Ascending aorta (tissue), 2 donors: ENCODE measurements around the gene S100A11. TPM values are rescaled to one million over a fixed set of nuclear protein-coding genes. Genes with fewer than 3 reads are reported as not detected.

Experiments used
- DNase-seq, 2 donors: peaks; one replicate each; pipeline ENCODE4 v3.0.0-alpha.2; 2019; ENCODE audit warnings: low spot score in 2 of 2
- H3K27ac ChIP-seq, 2 donors: fragments of 200-600 bp; sonication (generic); one replicate each; pipeline ENCODE4 v1.5.1; 2016 to 2017; ENCODE audit warnings: mild to moderate bottlenecking in 1 of 2
- H3K27me3 ChIP-seq: fragments of 200-600 bp; sonication (generic); one replicate; pipeline ENCODE4 v1.5.1; 2017
- H3K36me3 ChIP-seq, 2 donors: fragments of 200-600 bp; sonication (generic); one replicate each; pipeline ENCODE4 v1.5.1; 2016
- H3K4me1 ChIP-seq, 2 donors: fragments of 200-600 bp; sonication (generic); one replicate each; pipeline ENCODE4 v1.5.1; 2016 to 2017; ENCODE audit warnings: mild to moderate bottlenecking in 1 of 2
- H3K4me3 ChIP-seq, 2 donors: fragments of 200-600 bp; sonication (generic); one replicate each; pipeline ENCODE4 v1.5.1; 2016 to 2017; ENCODE audit warnings: mild to moderate bottlenecking in 1 of 2
- H3K9me3 ChIP-seq, 2 donors: fragments of 200-600 bp; sonication (generic); one replicate each; pipeline ENCODE4 v1.5.1; 2016
- intact Hi-C: fragments of 100-400 bp; cut with DNase I; formaldehyde crosslinking; loops from one replicate; pipeline ENCODE4 v1.15.1; 2023
- total RNA-seq: library from RNA; depleted of rRNA; stranded (reverse); fragments of >200 nt; gene quantifications from one replicate; pipeline ENCODE4 v1.1.0, GENCODE V29; 2016
- TF ChIP-seq, protein P1 (sequence below), 3 experiments: fragments of 200-600 bp in 2 of 3; fragments of 450-650 bp in 1 of 3; sonication (generic) in 2 of 3; IDR thresholded peaks; one replicate each; pipeline ENCODE4 v1.5.1; 2016 to 2019; ENCODE audit warnings: antibody characterized with exemption in 3 of 3, mild to moderate bottlenecking in 1 of 3, moderate library complexity in 1 of 3

The S100A11 gene
- total RNA-seq, 1 donor from 2014 or later = 442 TPM

DNA sequence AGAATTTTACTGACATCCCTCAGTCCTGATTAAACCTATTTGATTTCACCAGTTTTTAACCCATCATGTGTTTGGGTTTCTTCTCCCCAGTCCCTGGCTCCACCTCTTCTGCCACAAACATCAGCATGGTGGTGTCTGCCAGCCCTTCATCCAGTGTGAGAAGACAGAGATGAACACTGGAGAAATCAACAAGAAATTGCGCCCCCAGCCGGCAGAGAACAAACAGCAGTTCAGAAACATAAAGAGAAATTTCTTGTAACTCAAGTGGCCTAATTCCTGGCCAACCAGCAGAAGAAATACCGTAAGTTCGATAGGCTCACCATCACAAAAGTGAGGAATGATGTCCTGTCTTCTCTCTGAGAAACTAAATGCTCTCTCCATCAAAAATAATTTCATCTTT is 18.3 kb downstream of the S100A11 start:
- H3K27me3 ChIP-seq = no peaks in the 10 kb centered on the region

DNA sequence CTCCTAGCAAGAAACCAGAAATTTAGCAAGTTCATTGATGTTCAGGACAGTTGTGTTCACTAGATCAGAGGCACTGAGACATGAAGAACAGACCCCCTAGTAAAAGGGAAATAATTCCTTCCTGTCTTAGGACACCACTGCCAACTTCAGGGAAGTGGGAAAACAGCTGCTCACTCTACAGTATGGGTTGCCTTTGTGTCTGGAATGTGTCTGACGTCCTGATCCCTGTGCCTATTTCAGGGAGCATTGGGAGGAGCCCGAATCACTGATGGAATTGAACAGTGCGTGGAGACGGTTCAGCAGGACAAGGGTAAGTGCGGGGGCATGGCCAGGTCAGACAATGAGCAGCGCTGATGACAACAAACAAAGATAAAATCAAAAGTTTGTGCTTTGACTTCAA is 21.0 kb downstream of the S100A11 start:
- H3K27ac ChIP-seq = no peak overlapping the region
- DNase-seq = no peak
- no peaks in the 10 kb centered on the region for H3K27me3 ChIP-seq
- no peaks in the 10 kb centered on the region for H3K4me1 ChIP-seq
- intact Hi-C loops = no loop called here
- no peaks in the 10 kb centered on the region for H3K9me3 ChIP-seq
- no peak overlapping the region for H3K4me3 ChIP-seq
- no peaks in the 10 kb centered on the region for H3K36me3 ChIP-seq
- TF ChIP-seq, protein P1, sequence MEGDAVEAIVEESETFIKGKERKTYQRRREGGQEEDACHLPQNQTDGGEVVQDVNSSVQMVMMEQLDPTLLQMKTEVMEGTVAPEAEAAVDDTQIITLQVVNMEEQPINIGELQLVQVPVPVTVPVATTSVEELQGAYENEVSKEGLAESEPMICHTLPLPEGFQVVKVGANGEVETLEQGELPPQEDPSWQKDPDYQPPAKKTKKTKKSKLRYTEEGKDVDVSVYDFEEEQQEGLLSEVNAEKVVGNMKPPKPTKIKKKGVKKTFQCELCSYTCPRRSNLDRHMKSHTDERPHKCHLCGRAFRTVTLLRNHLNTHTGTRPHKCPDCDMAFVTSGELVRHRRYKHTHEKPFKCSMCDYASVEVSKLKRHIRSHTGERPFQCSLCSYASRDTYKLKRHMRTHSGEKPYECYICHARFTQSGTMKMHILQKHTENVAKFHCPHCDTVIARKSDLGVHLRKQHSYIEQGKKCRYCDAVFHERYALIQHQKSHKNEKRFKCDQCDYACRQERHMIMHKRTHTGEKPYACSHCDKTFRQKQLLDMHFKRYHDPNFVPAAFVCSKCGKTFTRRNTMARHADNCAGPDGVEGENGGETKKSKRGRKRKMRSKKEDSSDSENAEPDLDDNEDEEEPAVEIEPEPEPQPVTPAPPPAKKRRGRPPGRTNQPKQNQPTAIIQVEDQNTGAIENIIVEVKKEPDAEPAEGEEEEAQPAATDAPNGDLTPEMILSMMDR (IDR thresholded peaks at IDR 0.05) = no peak

More for the DNA sequence above, 18.3 kb downstream of the S100A11 start:
- TF ChIP-seq, protein P1 (IDR thresholded peaks at IDR 0.05) = no peak
- Histone ChIP-seq H3K9me3 (no peaks in the 10 kb centered on the region), H3K27ac (no peak overlapping the region), H3K4me3 (no peak overlapping the region), H3K36me3 (no peaks in the 10 kb centered on the region), H3K4me1 (no peaks in the 10 kb centered on the region)
- intact Hi-C loops = no loop called here
- no peak for DNase-seq

DNA sequence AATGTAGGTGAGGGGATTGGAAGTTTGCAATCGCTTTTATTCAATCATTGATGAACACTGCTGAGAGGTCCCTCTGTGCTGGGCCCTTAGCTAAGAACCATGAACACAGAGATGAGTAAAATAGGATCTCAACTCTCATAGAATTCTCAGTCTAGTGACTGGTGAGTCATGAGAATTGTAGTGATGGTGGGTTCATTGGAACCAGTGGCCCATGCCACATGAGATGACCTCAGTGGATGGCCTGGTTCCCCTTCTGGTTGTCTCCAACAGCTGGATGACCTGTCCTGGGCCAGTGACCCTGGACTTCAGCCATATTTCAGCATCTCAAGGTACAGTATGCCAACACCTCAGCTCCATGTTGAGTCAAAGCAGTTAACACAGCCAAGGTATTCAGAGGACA is 21.9 kb downstream of the S100A11 start:
- no peak overlapping the region for H3K27ac ChIP-seq
- H3K36me3 ChIP-seq = no peaks in the 10 kb centered on the region
- no peaks in the 10 kb centered on the region for H3K4me1 ChIP-seq
- H3K4me3 ChIP-seq = no peak overlapping the region
- no peaks in the 10 kb centered on the region for H3K27me3 ChIP-seq
- intact Hi-C loops = no loop called here
- TF ChIP-seq, protein P1 (IDR thresholded peaks at IDR 0.05) = no peak
- H3K9me3 ChIP-seq = no peaks in the 10 kb centered on the region
- DNase-seq = no peak

DNA sequence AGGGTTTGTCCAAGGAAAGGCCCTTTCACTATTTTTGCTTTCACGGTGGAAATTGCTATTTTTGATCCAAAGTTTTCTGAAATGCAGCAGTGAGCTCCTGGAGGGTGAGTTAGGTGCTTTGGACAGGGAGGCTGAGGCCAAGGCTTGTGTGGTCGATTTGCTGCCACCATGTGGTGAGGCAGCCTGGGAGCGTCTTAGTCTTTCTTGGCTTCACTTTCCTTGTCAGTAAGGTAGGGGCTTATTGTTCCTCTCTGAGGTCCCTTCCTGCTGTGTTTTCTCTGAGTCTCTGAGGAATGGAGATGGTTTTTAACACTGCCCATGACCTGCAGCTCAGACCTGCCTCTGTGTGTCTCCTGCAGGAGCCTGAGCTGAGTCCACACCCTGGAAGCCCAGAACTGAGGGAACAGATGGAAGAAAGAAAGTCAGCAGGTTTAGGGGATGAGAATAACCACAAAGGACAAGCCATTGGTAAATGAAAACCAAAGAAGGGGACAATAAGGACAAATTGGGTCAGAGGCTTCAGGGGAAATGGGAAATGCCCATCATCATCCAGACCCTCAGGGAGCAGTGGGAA is 23.1 kb downstream of the S100A11 start:
- Histone ChIP-seq H3K36me3 (no peaks in the 10 kb centered on the region), H3K27ac (no peak overlapping the region), H3K4me3 (no peak overlapping the region), H3K9me3 (no peaks in the 10 kb centered on the region), H3K4me1 (no peaks in the 10 kb centered on the region), H3K27me3 (no peaks in the 10 kb centered on the region)
- intact Hi-C loops = no loop called here
- no peak for DNase-seq
- TF ChIP-seq, protein P1 (IDR thresholded peaks at IDR 0.05) = peak in 2 of 3 experiments; percentile 20 to 38

DNA sequence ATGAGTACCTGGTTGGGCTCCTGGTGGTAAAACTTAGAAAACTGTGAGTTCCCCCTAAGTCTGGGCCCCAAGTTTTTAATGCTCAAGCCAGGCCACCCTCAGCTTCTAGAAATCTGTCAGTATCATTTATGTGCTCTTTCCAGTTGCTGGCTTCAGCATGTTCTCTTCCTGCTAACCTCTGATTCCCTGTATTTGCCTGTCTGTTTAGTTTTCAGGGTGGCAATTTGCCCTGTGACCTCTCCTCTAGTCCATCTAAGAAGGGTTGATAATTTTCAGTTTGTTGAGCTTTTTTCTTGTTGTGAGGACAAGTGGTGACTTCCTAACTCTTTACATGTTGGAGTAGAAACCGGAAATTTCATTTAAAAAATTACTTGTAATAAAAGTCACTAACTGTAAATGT is 27.1 kb downstream of the S100A11 start:
- H3K9me3 ChIP-seq = no peaks in the 10 kb centered on the region
- no peaks in the 10 kb centered on the region for H3K4me1 ChIP-seq
- no peak overlapping the region for H3K27ac ChIP-seq
- DNase-seq = no peak
- TF ChIP-seq, protein P1 (IDR thresholded peaks at IDR 0.05) = no peak
- no peak overlapping the region for H3K4me3 ChIP-seq
- intact Hi-C loops = no loop called here
- no peaks in the 10 kb centered on the region for H3K27me3 ChIP-seq
- no peaks in the 10 kb centered on the region for H3K36me3 ChIP-seq

DNA sequence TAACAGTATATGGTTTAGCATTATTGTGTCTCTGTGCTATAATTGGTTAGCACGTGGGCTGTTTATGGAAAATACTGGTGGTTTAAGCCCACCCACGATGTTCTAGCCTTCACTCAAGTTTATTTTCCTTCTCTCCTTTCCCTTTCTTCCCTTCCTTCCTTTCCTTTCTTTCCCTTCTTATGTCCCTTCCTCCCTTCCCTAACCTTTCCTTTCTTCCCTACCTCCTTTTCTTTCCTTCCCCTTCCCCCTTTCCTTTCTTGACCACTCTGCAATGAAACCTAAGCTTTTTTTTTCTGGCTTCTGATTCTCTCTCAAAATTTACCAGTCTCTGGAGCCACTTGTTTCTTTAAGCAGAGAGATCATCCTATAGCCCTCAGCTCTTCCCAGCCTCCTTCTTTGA is 29.8 kb downstream of the S100A11 start:
- TF ChIP-seq, protein P1 (IDR thresholded peaks at IDR 0.05) = no peak
- intact Hi-C loops = no loop called here
- Histone ChIP-seq H3K4me3 (no peak overlapping the region), H3K36me3 (no peaks in the 10 kb centered on the region), H3K27me3 (no peaks in the 10 kb centered on the region), H3K9me3 (no peaks in the 10 kb centered on the region), H3K27ac (no peak overlapping the region), H3K4me1 (no peaks in the 10 kb centered on the region)
- DNase-seq = no peak
